Trophoblast cell (in vitro differentiated cells and primary cell): ENCODE data around the gene SVBP.
A peak's percentile ranks its signal among the peaks of the same experiment; 100 is the strongest.

Experiments used
- DNase-seq, 2 donors: peaks; one replicate each; pipeline ENCODE4 v3.0.0-alpha.2; 2016
- H2AFZ ChIP-seq: 2 replicates; pipeline ENCODE4 v1.6.1; 2013; ENCODE audit warnings: low read length, moderate library complexity, mild to moderate bottlenecking; ENCODE audit not compliant: insufficient read depth, poor library complexity
- H2AK5ac ChIP-seq: 2 replicates; pipeline ENCODE4 v1.6.1; 2013; ENCODE audit warnings: mild to moderate bottlenecking, low read length
- H2BK120ac ChIP-seq: 2 replicates; pipeline ENCODE4 v1.6.1; 2013; ENCODE audit warnings: low read length, mild to moderate bottlenecking, moderate library complexity; ENCODE audit not compliant: insufficient read depth, poor library complexity
- H2BK12ac ChIP-seq: 2 replicates; pipeline ENCODE4 v1.6.1; 2013; ENCODE audit warnings: mild to moderate bottlenecking, low read length, moderate library complexity
- H2BK5ac ChIP-seq: 2 replicates; pipeline ENCODE4 v1.6.1; 2013; ENCODE audit warnings: low read length, low read depth, moderate library complexity, mild to moderate bottlenecking; ENCODE audit not compliant: poor library complexity
- H3K14ac ChIP-seq: 2 replicates; pipeline ENCODE4 v1.6.1; 2013; ENCODE audit warnings: mild to moderate bottlenecking, low read length
- H3K18ac ChIP-seq: 2 replicates; pipeline ENCODE4 v1.6.1; 2013; ENCODE audit warnings: mild to moderate bottlenecking, low read length
- H3K23ac ChIP-seq: 2 replicates; pipeline ENCODE4 v1.6.1; 2013; ENCODE audit warnings: low read length
- H3K27ac ChIP-seq: 2 replicates; pipeline ENCODE4 v1.5.1; 2013; ENCODE audit warnings: low read depth, mild to moderate bottlenecking, inconsistent platforms, low read length, moderate library complexity
- H3K27me3 ChIP-seq: 2 replicates; pipeline ENCODE4 v1.6.1; 2013; ENCODE audit warnings: inconsistent platforms, mild to moderate bottlenecking, low read length, moderate library complexity; ENCODE audit not compliant: insufficient read depth
- H3K36me3 ChIP-seq, 2 experiments: 1 replicate in 1 of 2; 2 replicates in 1 of 2; pipeline ENCODE4 v1.6.1; 2013; ENCODE audit warnings: low read length in 2 of 2, mild to moderate bottlenecking in 2 of 2, moderate library complexity in 1 of 2; ENCODE audit not compliant: insufficient read depth in 2 of 2, control insufficient read depth in 1 of 2
- H3K4ac ChIP-seq: 2 replicates; pipeline ENCODE4 v1.6.1; 2013; ENCODE audit warnings: low read depth, mild to moderate bottlenecking, low read length, moderate library complexity
- H3K4me1 ChIP-seq, 2 experiments: 1 replicate in 1 of 2; 2 replicates in 1 of 2; pipeline ENCODE4 v1.6.1; 2013; ENCODE audit warnings: low read length in 2 of 2, mild to moderate bottlenecking in 2 of 2, moderate library complexity in 1 of 2; ENCODE audit not compliant: insufficient read depth in 2 of 2, control insufficient read depth in 1 of 2
- H3K4me2 ChIP-seq: 2 replicates; pipeline ENCODE4 v1.6.1; 2013; ENCODE audit warnings: inconsistent platforms, mild to moderate bottlenecking, low read length, moderate library complexity
- H3K4me3 ChIP-seq: 2 replicates; pipeline ENCODE4 v1.5.1; 2013; ENCODE audit warnings: mild to moderate bottlenecking, low read depth, low read length, inconsistent platforms
- H3K79me1 ChIP-seq: one replicate; pipeline ENCODE4 v1.6.1; 2013; ENCODE audit warnings: low read length
- H3K79me2 ChIP-seq: 2 replicates; pipeline ENCODE4 v1.6.1; 2013; ENCODE audit warnings: low read length, mild to moderate bottlenecking; ENCODE audit not compliant: control insufficient read depth, insufficient read depth, poor library complexity
- H3K9ac ChIP-seq: 2 replicates; pipeline ENCODE4 v1.6.1; 2013; ENCODE audit warnings: mild to moderate bottlenecking, low read length
- H3K9me3 ChIP-seq: 2 replicates; pipeline ENCODE4 v1.6.1; 2013; ENCODE audit warnings: low read depth, mild to moderate bottlenecking, control low read depth, inconsistent platforms, low read length; ENCODE audit not compliant: insufficient read depth
- H4K12ac ChIP-seq: 2 replicates; pipeline ENCODE4 v1.6.1; 2013; ENCODE audit warnings: low read depth, mild to moderate bottlenecking, low read length, moderate library complexity
- H4K8ac ChIP-seq: 2 replicates; pipeline ENCODE4 v1.6.1; 2013; ENCODE audit warnings: low read depth, mild to moderate bottlenecking, low read length, moderate library complexity
- H4K91ac ChIP-seq: one replicate; pipeline ENCODE4 v1.6.1; 2013; ENCODE audit warnings: low read depth, mild to moderate bottlenecking, low read length, moderate library complexity
- WGBS: extraction: QIAGEN DNeasy Blood & Tissue Kit; methylation state at CpG from one replicate; pipeline ENCODE4 v1.1.7; 2013; ENCODE audit warnings: missing lambda C conversion rate; ENCODE audit not compliant: insufficient read length, insufficient coverage; ENCODE audit errors: extremely low coverage; 5-methylcytosine and 5-hydroxymethylcytosine counted together

The SVBP gene

DNA sequence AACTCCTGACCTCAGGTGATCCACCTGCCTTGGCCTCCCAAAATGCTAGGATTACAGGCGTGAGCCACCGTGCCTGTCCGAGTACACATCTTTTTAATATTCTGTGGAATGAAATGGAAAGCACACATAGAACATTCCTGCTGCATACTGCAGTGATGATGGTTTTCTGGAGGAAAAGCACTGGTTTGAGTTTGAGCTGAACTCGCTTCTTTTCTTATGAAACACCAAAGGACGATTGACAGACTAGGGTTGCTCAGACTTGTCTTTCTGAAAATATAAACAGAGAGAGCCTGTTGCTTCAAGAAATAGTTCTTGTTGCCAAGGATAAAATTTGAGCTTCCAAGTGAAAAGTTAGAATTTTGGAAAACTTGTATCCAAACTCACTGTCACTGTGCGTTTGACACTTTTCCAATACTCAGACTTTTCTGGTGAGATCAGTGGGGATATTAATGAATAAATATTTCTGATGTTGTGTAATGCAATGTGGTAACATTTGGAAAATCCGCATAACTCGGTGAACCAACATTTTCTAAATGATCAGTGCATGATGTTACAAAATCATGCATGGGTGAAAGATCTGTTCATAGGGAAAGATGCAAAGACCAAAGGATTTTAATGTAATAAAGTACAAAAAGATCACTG, 15.2 kb downstream of the SVBP start:
- Histone ChIP-seq H2BK5ac (no peak overlapping the region), H3K79me2 (no peaks in the 10 kb centered on the region), H3K18ac (no peak overlapping the region), H3K4me3 (no peak overlapping the region), H4K8ac (no peak overlapping the region), H3K9ac (no peak overlapping the region), H3K36me3 (peaks cover 0 to 2% of the 10 kb centered on the region in 2 experiments), H3K27ac (no peak overlapping the region), H3K4me1 (peaks cover 0 to 6% of the 10 kb centered on the region in 2 experiments), H3K4me2 (no peak overlapping the region), H2BK120ac (no peak overlapping the region), H2AFZ (no peak overlapping the region), H3K79me1 (no peaks in the 10 kb centered on the region), H3K4ac (no peak overlapping the region), H4K91ac (no peak overlapping the region), H3K9me3 (no peaks in the 10 kb centered on the region), H3K14ac (no peak overlapping the region), H2BK12ac (no peak overlapping the region), H3K23ac (no peak overlapping the region), H3K27me3 (no peaks in the 10 kb centered on the region), H2AK5ac (no peak overlapping the region), H4K12ac (no peak overlapping the region)
- peak; percentile 19 to 64 for DNase-seq
- no CpG with 5 or more reads among the region's 8 CpGs for WGBS

DNA sequence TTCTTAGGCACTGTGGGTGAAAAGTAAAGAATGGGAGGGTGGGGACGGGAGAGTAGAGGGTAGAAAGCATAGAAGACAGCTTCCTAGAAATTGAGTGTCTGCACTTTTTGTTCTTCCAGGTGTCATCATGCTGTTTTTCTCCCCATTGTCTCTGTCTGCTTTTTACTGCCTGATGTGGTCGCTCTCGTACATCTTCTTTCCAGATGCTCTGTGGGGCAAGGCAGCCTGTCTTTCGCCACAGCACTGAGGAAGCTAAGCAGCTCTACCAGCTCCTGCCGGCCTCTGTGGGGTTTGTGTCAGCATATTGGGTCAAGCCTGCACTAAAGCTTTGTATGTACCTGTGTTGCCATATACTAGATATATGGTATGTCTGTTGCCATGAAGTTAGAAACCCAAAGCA, 19.2 kb downstream of the SVBP start:
- no peak overlapping the region for H4K12ac ChIP-seq
- no peak overlapping the region for H2BK12ac ChIP-seq

DNA sequence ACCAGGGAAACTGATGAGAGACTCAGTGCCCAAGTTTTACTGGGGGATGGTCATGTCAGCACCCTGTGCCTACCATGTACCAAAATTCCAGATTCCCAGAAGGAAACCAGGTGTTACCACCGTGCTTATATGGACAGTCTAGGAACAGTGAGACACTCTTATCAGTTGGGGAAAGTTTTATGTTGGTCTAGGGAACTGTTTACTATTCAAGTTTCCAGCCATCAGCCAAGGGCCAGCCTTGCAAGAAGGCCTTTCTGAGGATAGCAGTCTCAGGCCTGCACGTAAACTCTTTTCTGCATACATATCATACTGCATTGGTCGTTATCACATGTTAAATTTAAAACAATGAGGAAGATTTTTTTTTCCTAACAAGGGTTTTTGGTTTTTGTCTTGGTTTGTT, 19.8 kb downstream of the SVBP start:
- Histone ChIP-seq H3K9ac (no peak overlapping the region), H4K8ac (no peak overlapping the region), H3K4me1 (peaks cover 3 to 5% of the 10 kb centered on the region in 2 experiments), H3K4ac (no peak overlapping the region), H3K79me2 (no peaks in the 10 kb centered on the region), H2BK120ac (no peak overlapping the region), H3K23ac (no peak overlapping the region), H2BK12ac (no peak overlapping the region), H2AK5ac (no peak overlapping the region), H4K91ac (no peak overlapping the region), H3K9me3 (peaks cover 1% of the 10 kb centered on the region), H4K12ac (no peak overlapping the region), H3K4me3 (no peak overlapping the region), H3K14ac (no peak overlapping the region), H3K18ac (no peak overlapping the region), H2AFZ (no peak overlapping the region), H2BK5ac (no peak overlapping the region), H3K36me3 (no peaks in the 10 kb centered on the region), H3K27ac (no peak overlapping the region), H3K79me1 (no peaks in the 10 kb centered on the region), H3K27me3 (no peaks in the 10 kb centered on the region), H3K4me2 (no peak overlapping the region)
- no peak for DNase-seq
- no CpG with 5 or more reads among the region's 3 CpGs for WGBS

More for the DNA sequence above, 19.2 kb downstream of the SVBP start:
- Histone ChIP-seq H3K9ac (no peak overlapping the region), H3K4ac (no peak overlapping the region), H3K27me3 (no peaks in the 10 kb centered on the region), H2BK120ac (no peak overlapping the region), H3K23ac (no peak overlapping the region), H3K79me1 (no peaks in the 10 kb centered on the region), H3K36me3 (no peaks in the 10 kb centered on the region), H3K14ac (no peak overlapping the region), H4K8ac (no peak overlapping the region), H3K4me1 (peaks cover 3 to 5% of the 10 kb centered on the region in 2 experiments), H3K4me2 (no peak overlapping the region), H4K91ac (no peak overlapping the region), H2AK5ac (no peak overlapping the region), H3K4me3 (no peak overlapping the region), H3K18ac (no peak overlapping the region), H2AFZ (no peak overlapping the region), H3K27ac (no peak overlapping the region), H3K79me2 (no peaks in the 10 kb centered on the region), H3K9me3 (peaks cover 1% of the 10 kb centered on the region), H2BK5ac (no peak overlapping the region)
- no CpG with 5 or more reads among the region's 5 CpGs for WGBS
- no peak for DNase-seq

DNA sequence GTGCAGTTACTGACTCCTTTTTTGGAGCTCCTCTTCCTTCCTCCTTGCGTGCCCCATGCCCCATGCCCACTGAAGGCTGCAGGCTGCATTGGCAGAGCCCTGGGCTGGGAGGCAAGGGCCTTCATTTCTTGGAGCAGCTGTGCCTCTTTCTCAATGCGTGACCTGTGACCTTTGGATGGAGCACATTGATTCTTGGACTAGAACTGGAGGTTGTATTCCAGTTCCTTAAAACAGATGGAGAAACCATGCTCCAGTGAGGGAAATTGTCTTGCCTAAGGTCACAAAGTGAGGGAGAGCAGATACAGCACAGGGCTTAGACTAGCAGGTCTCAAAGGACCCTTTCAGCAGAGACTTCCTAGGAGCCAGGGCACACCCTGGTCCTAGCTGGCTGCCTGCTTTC, 23.4 kb downstream of the SVBP start:
- Histone ChIP-seq H3K79me2 (no peaks in the 10 kb centered on the region), H3K18ac (no peak overlapping the region), H4K8ac (no peak overlapping the region), H3K23ac (no peak overlapping the region), H4K12ac (no peak overlapping the region), H3K4ac (no peak overlapping the region), H3K27me3 (no peaks in the 10 kb centered on the region), H2BK12ac (no peak overlapping the region), H2AK5ac (no peak overlapping the region), H3K4me1 (peaks cover 3 to 5% of the 10 kb centered on the region in 2 experiments), H3K9me3 (peaks cover 1% of the 10 kb centered on the region), H2BK5ac (no peak overlapping the region), H3K9ac (no peak overlapping the region), H4K91ac (no peak overlapping the region), H3K4me3 (no peak overlapping the region), H3K27ac (no peak overlapping the region), H3K4me2 (no peak overlapping the region), H3K79me1 (no peaks in the 10 kb centered on the region), H2BK120ac (no peak overlapping the region), H2AFZ (no peak overlapping the region), H3K36me3 (no peaks in the 10 kb centered on the region), H3K14ac (no peak overlapping the region)
- WGBS, result no CpG with 5 or more reads among the region's 2 CpGs
- DNase-seq, result no peak
